Activated CD4-positive, alpha-beta T cell treated with anti-CD3 and anti-CD28 coated beads, Interleukin-2, amount 10 ng/mL, durations not matched to agents 24 days and 14 days (primary cell): Measurements from ENCODE around the gene TBL1XR1. TPM values are rescaled to one million over a fixed set of nuclear protein-coding genes. Genes with fewer than 3 reads are reported as not detected.
"Not testable (repeated sequence)": the region's sequence is repeated elsewhere in the genome, so short reads cannot be mapped to it uniquely, and the experiment has no call there.

Source experiments
- DNase-seq: peaks from one replicate; pipeline ENCODE4 v3.0.0; 2022
- H3K27ac Mint-ChIP-seq: one replicate; pipeline ENCODE4 v1.8.0; 2022; ENCODE audit warnings: mild to moderate bottlenecking, mixed read lengths
- H3K27me3 Mint-ChIP-seq: one replicate; pipeline ENCODE4 v1.8.0; 2022; ENCODE audit warnings: mixed read lengths
- H3K36me3 Mint-ChIP-seq: one replicate; pipeline ENCODE4 v1.8.0; 2022; ENCODE audit warnings: low read depth, mild to moderate bottlenecking, mixed read lengths
- H3K4me1 Mint-ChIP-seq: one replicate; pipeline ENCODE4 v1.8.0; 2021; ENCODE audit warnings: mixed read lengths
- H3K4me3 Mint-ChIP-seq: one replicate; pipeline ENCODE4 v1.8.0; 2022; ENCODE audit warnings: mild to moderate bottlenecking, moderate library complexity, mixed read lengths
- H3K9me3 Mint-ChIP-seq: one replicate; pipeline ENCODE4 v1.8.0; 2021; ENCODE audit warnings: mixed read lengths
- intact Hi-C: fragments of 100-400 bp; cut with micrococcal nuclease; formaldehyde crosslinking; loops from one replicate; pipeline ENCODE4 v1.15.1; 2023
- total RNA-seq: library from RNA; stranded (reverse); gene quantifications from 2 replicates; pipeline ENCODE4 v1.2.3, GENCODE V29; 2022

Gene TBL1XR1
- total RNA-seq, 1 donor from 2014 or later = 178 TPM

DNA sequence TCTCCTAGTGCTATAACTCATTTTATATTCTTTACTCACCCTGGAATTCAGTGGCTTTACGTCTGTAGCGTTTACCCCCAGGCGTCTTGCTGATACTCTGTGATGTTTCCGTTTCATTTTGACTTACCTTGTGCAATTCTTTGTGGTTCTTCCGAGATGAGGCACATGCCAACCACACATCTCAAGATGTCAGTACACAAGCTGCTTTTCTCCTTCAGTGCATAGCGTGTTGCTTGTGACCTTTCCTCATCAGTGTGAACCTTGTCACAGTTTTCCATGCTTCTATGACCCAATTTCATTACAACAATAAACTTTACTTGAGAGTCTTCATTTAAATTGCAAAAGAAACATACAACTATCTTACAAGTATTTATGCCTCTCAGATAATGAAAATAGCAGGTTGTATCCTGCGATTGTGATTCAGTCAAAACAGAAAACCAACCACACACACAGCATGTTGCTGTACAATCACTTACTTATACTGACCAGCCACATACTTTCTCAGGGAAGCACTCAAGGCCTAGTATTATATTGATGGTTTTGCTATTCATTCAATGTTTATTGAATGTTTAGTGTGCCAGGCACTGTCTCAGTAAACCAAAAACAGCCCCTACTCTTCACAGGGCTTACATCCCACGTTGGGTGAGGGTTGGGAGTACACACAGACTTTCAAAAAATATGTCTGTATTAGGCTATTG is 4.6 kb upstream of the TBL1XR1 start:
- no peaks in the 10 kb centered on the region for H3K36me3 Mint-ChIP-seq
- intact Hi-C loops = loop anchor here (1.0 to 5.0 kb wide), 8 partner anchors 34 to 800 kb away; no protein-coding TSS in a partner anchor
- DNase-seq = peak; percentile 90
- H3K4me1 Mint-ChIP-seq = peaks cover 40% of the 10 kb centered on the region
- H3K27ac Mint-ChIP-seq = peak overlapping the region; percentile 95
- no peaks in the 10 kb centered on the region for H3K27me3 Mint-ChIP-seq
- peak overlapping the region; percentile 75 for H3K4me3 Mint-ChIP-seq
- no peaks in the 10 kb centered on the region for H3K9me3 Mint-ChIP-seq

GRCh38 chr3:177199206-177199760 is 2.0 kb upstream of the TBL1XR1 start:
- H3K9me3 Mint-ChIP-seq = no peaks in the 10 kb centered on the region
- intact Hi-C loops = loop anchor here (5.0 to 10.0 kb wide), 2 partner anchors 398 to 476 kb away; no protein-coding TSS in a partner anchor
- H3K36me3 Mint-ChIP-seq = peaks cover 10% of the 10 kb centered on the region
- no peaks in the 10 kb centered on the region for H3K27me3 Mint-ChIP-seq
- H3K4me1 Mint-ChIP-seq = peaks cover 42% of the 10 kb centered on the region
- no peak for DNase-seq
- peak overlapping the region; percentile 75 for H3K4me3 Mint-ChIP-seq
- H3K27ac Mint-ChIP-seq = peak overlapping the region; percentile 88

GRCh38 chr3:177197727-177198460 is 612 bp upstream of the TBL1XR1 start:
- no peak for DNase-seq
- Mint-ChIP-seq H3K9me3 (no peaks in the 10 kb centered on the region), H3K4me3 (peak overlapping the region; percentile 75), H3K4me1 (peaks cover 49% of the 10 kb centered on the region), H3K36me3 (peaks cover 22% of the 10 kb centered on the region), H3K27ac (peak overlapping the region; percentile 88), H3K27me3 (no peaks in the 10 kb centered on the region)
- intact Hi-C loops = loop anchor here (1.0 to 10.0 kb wide), 4 partner anchors 139 to 477 kb away; no protein-coding TSS in a partner anchor

- intact Hi-C loops = loop anchor here (1.0 to 10.0 kb wide), 4 partner anchors 141 to 478 kb away; no protein-coding TSS in a partner anchor
- Mint-ChIP-seq H3K27me3 (no peaks in the 10 kb centered on the region), H3K4me3 (peak overlapping the region; percentile 88), H3K4me1 (peaks cover 49% of the 10 kb centered on the region), H3K9me3 (no peaks in the 10 kb centered on the region), H3K27ac (peak overlapping the region; percentile 98), H3K36me3 (peaks cover 28% of the 10 kb centered on the region)
- DNase-seq = peak; percentile 82
Observed at GRCh38 chr3:177196456-177197040, 734 bp downstream of the TBL1XR1 start.

GRCh38 chr3:177196008-177196455 is 1.2 kb downstream of the TBL1XR1 start:
- DNase-seq = no peak
- no peaks in the 10 kb centered on the region for H3K9me3 Mint-ChIP-seq
- H3K4me3 Mint-ChIP-seq = peak overlapping the region; percentile 88
- peaks cover 32% of the 10 kb centered on the region for H3K36me3 Mint-ChIP-seq
- peaks cover 53% of the 10 kb centered on the region for H3K4me1 Mint-ChIP-seq
- intact Hi-C loops = loop anchor here (5.0 to 10.0 kb wide), 2 partner anchors 401 to 479 kb away; no protein-coding TSS in a partner anchor
- H3K27ac Mint-ChIP-seq = peak overlapping the region; percentile 98
- H3K27me3 Mint-ChIP-seq = no peaks in the 10 kb centered on the region

- peaks cover 55% of the 10 kb centered on the region for H3K4me1 Mint-ChIP-seq
- peak; percentile 74 for DNase-seq
- no peaks in the 10 kb centered on the region for H3K9me3 Mint-ChIP-seq
- peaks cover 36% of the 10 kb centered on the region for H3K36me3 Mint-ChIP-seq
- peak overlapping the region; percentile 88 for H3K4me3 Mint-ChIP-seq
- no peaks in the 10 kb centered on the region for H3K27me3 Mint-ChIP-seq
- peak overlapping the region; percentile 98 for H3K27ac Mint-ChIP-seq
- intact Hi-C loops = loop anchor here (1.0 to 10.0 kb wide), 6 partner anchors 11 to 479 kb away; no protein-coding TSS in a partner anchor
Observed at GRCh38 chr3:177195242-177195991, 1.9 kb downstream of the TBL1XR1 start.

GRCh38 chr3:177194299-177194698 is 3.0 kb downstream of the TBL1XR1 start:
- Mint-ChIP-seq H3K36me3 (peaks cover 38% of the 10 kb centered on the region), H3K9me3 (no peaks in the 10 kb centered on the region), H3K27me3 (no peaks in the 10 kb centered on the region), H3K4me3 (peak overlapping the region; percentile 88), H3K4me1 (peaks cover 49% of the 10 kb centered on the region), H3K27ac (peak overlapping the region; percentile 98)
- intact Hi-C loops = loop anchor here (2.0 to 10.0 kb wide), 3 partner anchors 47 to 481 kb away; no protein-coding TSS in a partner anchor
- DNase-seq = no peak

DNA sequence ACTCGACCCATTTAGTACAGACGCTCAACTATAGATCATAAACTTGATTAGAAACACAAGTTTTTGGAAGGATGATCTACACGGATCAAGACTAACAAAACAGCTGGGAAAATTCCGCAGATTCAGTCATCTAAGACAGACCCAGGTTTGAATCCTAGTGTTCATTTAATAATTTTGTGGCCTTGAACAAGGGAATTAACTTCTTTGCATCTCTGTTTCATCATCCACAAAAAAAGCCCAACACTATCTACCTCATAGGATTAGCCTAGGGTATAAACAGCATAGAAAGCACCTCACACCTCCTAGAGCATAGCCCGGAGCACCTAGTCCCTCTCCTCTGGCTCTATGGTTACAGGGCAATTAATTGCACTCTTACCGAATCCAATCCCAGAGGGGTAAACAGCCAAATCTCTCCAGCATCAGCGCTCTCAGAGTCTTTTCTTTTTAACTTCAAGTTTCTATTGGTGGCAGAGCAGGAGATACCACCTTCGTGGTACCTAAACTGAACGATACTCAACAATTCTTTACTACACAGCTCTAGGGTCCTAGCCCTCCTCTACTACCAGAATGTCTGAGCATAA is 3.5 kb downstream of the TBL1XR1 start:
- Mint-ChIP-seq H3K27ac (peak overlapping the region; percentile 98), H3K27me3 (no peaks in the 10 kb centered on the region), H3K9me3 (no peaks in the 10 kb centered on the region), H3K36me3 (peaks cover 38% of the 10 kb centered on the region), H3K4me3 (peak overlapping the region; percentile 88), H3K4me1 (peaks cover 44% of the 10 kb centered on the region)
- no peak for DNase-seq
- intact Hi-C loops = loop anchor here (2.0 to 10.0 kb wide), 3 partner anchors 47 to 481 kb away; no protein-coding TSS in a partner anchor

- Mint-ChIP-seq H3K4me1 (peaks cover 44% of the 10 kb centered on the region), H3K36me3 (peaks cover 40% of the 10 kb centered on the region), H3K4me3 (peak overlapping the region; percentile 88)
- not testable (repeated sequence) for DNase-seq, H3K27me3 Mint-ChIP-seq, H3K9me3 Mint-ChIP-seq, H3K27ac Mint-ChIP-seq
- intact Hi-C loops = loop anchor here (10.0 kb wide), 1 partner anchor 482 kb away; no protein-coding TSS in a partner anchor
Observed at GRCh38 chr3:177193275-177193674, 4.0 kb downstream of the TBL1XR1 start.

DNA sequence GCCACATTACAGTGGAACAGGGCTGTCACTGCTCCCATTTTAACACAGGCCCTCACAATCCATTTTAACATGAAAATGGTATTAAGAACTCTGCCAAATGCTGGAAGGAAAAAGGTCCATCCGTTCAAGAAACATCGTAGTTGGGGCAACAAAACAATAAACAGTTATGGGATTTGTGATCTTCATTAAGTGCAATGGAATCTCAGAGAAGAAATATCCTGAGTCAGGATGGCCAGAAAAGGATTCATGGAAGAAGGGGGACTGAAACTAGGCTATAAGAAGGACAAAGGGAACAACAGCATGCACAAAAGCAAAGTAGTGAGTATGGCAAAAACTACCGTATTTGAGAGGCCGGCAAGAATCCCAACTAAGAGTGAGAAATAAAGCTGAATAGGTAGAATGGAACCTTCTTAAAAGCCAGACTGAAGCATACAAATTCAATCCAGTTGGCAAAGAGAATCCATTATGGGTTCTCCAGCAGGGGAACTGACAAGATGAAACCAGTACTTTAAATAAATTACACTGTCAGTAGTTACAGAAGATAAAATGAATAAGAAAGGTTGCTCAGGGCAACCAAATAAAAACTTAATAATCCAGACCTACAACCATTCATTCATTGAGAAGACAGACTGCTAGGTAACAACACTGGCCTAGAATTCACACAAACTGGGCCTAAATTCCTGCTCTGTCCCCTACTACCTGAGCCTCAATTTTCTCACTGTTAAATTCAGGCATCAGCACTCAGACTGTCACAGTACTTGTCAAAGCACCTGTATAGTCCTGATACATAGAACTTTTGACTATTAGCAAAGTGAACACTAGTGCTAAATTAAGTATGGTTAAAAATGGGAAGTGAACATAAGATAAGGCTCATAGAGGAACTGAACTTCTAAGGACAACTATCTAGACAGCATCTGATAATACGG is 6.3 kb downstream of the TBL1XR1 start:
- intact Hi-C loops = loop anchor here (10.0 kb wide), 1 partner anchor 484 kb away; no protein-coding TSS in a partner anchor
- peaks cover 52% of the 10 kb centered on the region for H3K4me1 Mint-ChIP-seq

DNA sequence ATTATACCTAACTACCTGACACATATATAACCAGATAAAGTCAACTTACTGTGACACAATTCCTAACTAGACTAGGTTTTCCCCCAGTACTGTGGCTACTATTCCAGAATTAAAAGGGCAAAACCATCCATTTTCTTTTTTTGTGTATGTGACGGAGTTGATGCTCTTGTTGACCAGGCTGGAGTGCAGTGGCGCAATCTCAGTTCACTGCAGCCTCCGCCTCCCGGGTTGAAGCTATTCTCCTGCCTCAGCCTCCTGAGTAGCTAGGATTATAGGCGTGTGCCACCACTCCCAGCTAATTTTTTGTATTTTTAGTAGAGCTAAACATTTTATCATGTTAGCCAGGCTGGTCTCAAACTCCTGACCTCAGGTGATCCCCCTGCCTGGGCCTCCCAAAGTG is 7.1 kb downstream of the TBL1XR1 start:
- H3K27me3 Mint-ChIP-seq, H3K27ac Mint-ChIP-seq, H3K4me3 Mint-ChIP-seq, DNase-seq, H3K9me3 Mint-ChIP-seq: not testable (repeated sequence)
- intact Hi-C loops = loop anchor here (10.0 kb wide), 1 partner anchor 485 kb away; no protein-coding TSS in a partner anchor
- peaks cover 39% of the 10 kb centered on the region for H3K36me3 Mint-ChIP-seq
- peaks cover 55% of the 10 kb centered on the region for H3K4me1 Mint-ChIP-seq

More for the DNA sequence above, 6.3 kb downstream of the TBL1XR1 start:
- peaks cover 44% of the 10 kb centered on the region for H3K36me3 Mint-ChIP-seq
- no peak for DNase-seq
- H3K27me3 Mint-ChIP-seq = no peaks in the 10 kb centered on the region
- no peaks in the 10 kb centered on the region for H3K9me3 Mint-ChIP-seq
- peak overlapping the region; percentile 53 for H3K27ac Mint-ChIP-seq
- H3K4me3 Mint-ChIP-seq = peak overlapping the region; percentile 20
